Tibial artery (tissue), 4 donors: ENCODE results near the gene PAFAH2.

Experiments used
- DNase-seq, 2 donors: peaks; one replicate each; pipeline ENCODE4 v3.0.0-alpha.2; 2019
- H3K27ac ChIP-seq, 2 donors: fragments of 200-600 bp; sonication (generic) in 1 of 2; 1 replicate in 1 of 2; 2 replicates in 1 of 2; pipeline ENCODE4 v1.5.1; 2018 to 2019; ENCODE audit warnings: mild to moderate bottlenecking in 1 of 2
- H3K27me3 ChIP-seq, 2 donors: fragments of 200-600 bp; sonication (generic) in 1 of 2; one replicate each; pipeline versions ENCODE4 v1.5.1 to v1.6.0; 2016 to 2019
- H3K36me3 ChIP-seq, 3 donors: fragments of 200-600 bp; sonication (generic) in 2 of 3; one replicate each; pipeline ENCODE4 v1.5.1; 2016 to 2019; ENCODE audit warnings: mild to moderate bottlenecking in 2 of 3
- H3K4me1 ChIP-seq, 4 donors: fragments of 200-600 bp; sonication (generic) in 2 of 4; 1 replicate in 3 of 4; 2 replicates in 1 of 4; pipeline ENCODE4 v1.5.1; 2016 to 2019
- H3K4me3 ChIP-seq, 2 donors: fragments of 200-600 bp; sonication (generic) in 1 of 2; 1 replicate in 1 of 2; 2 replicates in 1 of 2; pipeline ENCODE4 v1.5.1; 2018 to 2019; ENCODE audit warnings: mild to moderate bottlenecking in 2 of 2
- H3K9me3 ChIP-seq, 3 donors: fragments of 200-600 bp; sonication (generic) in 1 of 3; one replicate each; pipeline ENCODE4 v1.5.1; 2016 to 2019
- CTCF ChIP-seq, 2 experiments: fragments of 200-600 bp in 1 of 2; fragments of 450-650 bp in 1 of 2; IDR thresholded peaks; one replicate each; pipeline ENCODE4 v1.5.1; 2017 to 2019; ENCODE audit warnings: antibody characterized with exemption in 2 of 2, mild to moderate bottlenecking in 1 of 2, moderate library complexity in 1 of 2
- intact Hi-C: fragments of 100-400 bp; cut with DNase I; formaldehyde crosslinking; loops from one replicate; pipeline ENCODE4 v1.15.0; 2023; ENCODE audit warnings: low total_unique reads

Gene PAFAH2

GRCh38 chr1:26025060-26025459 lies 27.2 kb upstream of the PAFAH2 start:
- TF ChIP-seq CTCF (IDR thresholded peaks at IDR 0.05), result no peak
- H3K36me3 ChIP-seq, result no peaks in the 10 kb centered on the region
- no peak overlapping the region for H3K27ac ChIP-seq
- H3K4me1 ChIP-seq, result peaks cover 0 to 27% (median 14%) of the 10 kb centered on the region in 4 donors
- no peak overlapping the region for H3K4me3 ChIP-seq
- H3K27me3 ChIP-seq, result no peaks in the 10 kb centered on the region
- no peak for DNase-seq
- intact Hi-C loops, result no loop called here
- no peaks in the 10 kb centered on the region for H3K9me3 ChIP-seq

- no peak for DNase-seq
- H3K4me1 ChIP-seq, result peaks cover 0 to 31% (median 14%) of the 10 kb centered on the region in 4 donors
- no peak for TF ChIP-seq CTCF (IDR thresholded peaks at IDR 0.05)
- no peaks in the 10 kb centered on the region for H3K36me3 ChIP-seq
- no peak overlapping the region for H3K27ac ChIP-seq
- H3K9me3 ChIP-seq, result no peaks in the 10 kb centered on the region
- H3K4me3 ChIP-seq, result no peak overlapping the region
- no peaks in the 10 kb centered on the region for H3K27me3 ChIP-seq
- intact Hi-C loops, result no loop called here
Measured at GRCh38 chr1:26023826-26024225, 26.0 kb upstream of the PAFAH2 start.

- H3K4me1 ChIP-seq, result peaks cover 0 to 31% (median 14%) of the 10 kb centered on the region in 4 donors
- no peaks in the 10 kb centered on the region for H3K9me3 ChIP-seq
- no peak overlapping the region for H3K4me3 ChIP-seq
- no peak overlapping the region for H3K27ac ChIP-seq
- no peak for TF ChIP-seq CTCF (IDR thresholded peaks at IDR 0.05)
- no peak for DNase-seq
- no peaks in the 10 kb centered on the region for H3K36me3 ChIP-seq
- no peaks in the 10 kb centered on the region for H3K27me3 ChIP-seq
- intact Hi-C loops, result no loop called here
Measured at GRCh38 chr1:26023009-26023408, 25.1 kb upstream of the PAFAH2 start.

GRCh38 chr1:26022404-26022779 lies 24.5 kb upstream of the PAFAH2 start:
- Histone ChIP-seq H3K27me3 (no peaks in the 10 kb centered on the region), H3K4me1 (peaks cover 0 to 34% (median 14%) of the 10 kb centered on the region in 4 donors), H3K27ac (no peak overlapping the region), H3K36me3 (no peaks in the 10 kb centered on the region), H3K9me3 (no peaks in the 10 kb centered on the region), H3K4me3 (no peak overlapping the region)
- no peak for DNase-seq
- intact Hi-C loops, result no loop called here
- TF ChIP-seq CTCF (IDR thresholded peaks at IDR 0.05), result no peak

DNA sequence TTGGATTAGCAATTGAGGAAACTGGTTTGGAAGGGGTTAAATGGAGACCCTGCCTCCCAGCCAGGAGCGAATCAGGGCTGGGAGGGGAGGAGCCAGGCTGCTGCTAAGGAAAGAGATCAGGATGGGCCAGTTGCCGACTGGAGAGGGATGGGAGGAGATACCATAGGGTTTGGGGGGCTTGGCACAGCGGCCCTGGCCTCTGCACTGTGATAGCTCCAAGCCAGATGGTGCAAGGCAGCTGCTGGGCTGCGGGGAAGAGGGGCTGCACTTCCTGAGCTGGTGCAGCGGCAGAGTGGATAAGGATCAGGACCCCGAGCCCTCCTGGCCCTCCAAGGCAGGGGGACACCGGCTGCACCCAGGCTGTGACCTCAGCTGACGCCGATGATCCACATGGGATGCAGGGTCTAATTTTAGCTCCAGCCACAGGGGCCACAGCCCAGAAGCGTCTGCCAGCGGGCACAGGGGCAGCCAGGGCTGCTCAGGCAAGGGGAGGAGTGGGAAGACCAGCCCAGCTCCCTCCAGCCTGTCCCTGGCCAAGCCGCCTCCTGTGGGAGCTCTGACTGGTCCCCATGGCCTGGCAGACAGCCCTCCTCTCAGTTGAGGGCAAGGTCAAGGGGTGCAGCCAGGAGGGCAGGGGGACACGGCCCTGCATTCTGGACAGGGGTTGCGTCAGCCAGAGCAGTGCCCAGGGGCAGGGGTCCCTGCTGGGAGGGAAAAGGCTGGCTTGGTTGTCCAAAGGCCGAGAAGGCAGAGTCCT lies 24.0 kb upstream of the PAFAH2 start, which contains the start of gene EXTL1:
TSS of gene EXTL1 (plus strand) at position 129 of the 757 bp plus-strand sequence. CDS start 872 bp downstream, outside the sequence.
- intact Hi-C loops, result no loop called here
- no peaks in the 10 kb centered on the region for H3K9me3 ChIP-seq
- peaks cover 0 to 39% (median 14%) of the 10 kb centered on the region in 4 donors for H3K4me1 ChIP-seq
- H3K27me3 ChIP-seq, result no peaks in the 10 kb centered on the region
- no peak within 1 kb of the TSS for H3K27ac ChIP-seq
- no peak for TF ChIP-seq CTCF (IDR thresholded peaks at IDR 0.05)
- no peaks in the 10 kb centered on the region for H3K36me3 ChIP-seq
- H3K4me3 ChIP-seq, result peak within 1 kb of the TSS in 1 of 2 donors; percentile 24
- no peak for DNase-seq
